Fibroblast of villous mesenchyme (primary cell): ENCODE data around the gene RPS2. TPM values are rescaled to one million over a fixed set of nuclear protein-coding genes. Genes with fewer than 3 reads are reported as not detected.
"Not testable (repeated sequence)": the region's sequence is repeated elsewhere in the genome, so short reads cannot be mapped to it uniquely, and the experiment has no call there.

Experiments used
- DNase-seq: peaks from one replicate; pipeline ENCODE4 v3.0.0-alpha.2; 2010; ENCODE audit warnings: low read depth
- H3K4me3 ChIP-seq: 2 replicates; pipeline ENCODE4 v1.5.1; 2011; ENCODE audit warnings: low read depth, mild to moderate bottlenecking, low read length
- total RNA-seq: library from RNA; depleted of rRNA; stranded (reverse); fragments of >200 nt; gene quantifications from 2 replicates; pipeline ENCODE4 v1.2.3, GENCODE V29; 2012
- TF ChIP-seq, protein P1 (sequence below): IDR thresholded peaks from 2 replicates; pipeline ENCODE4 v1.5.1; 2012; ENCODE audit warnings: low read depth, mild to moderate bottlenecking, low read length; ENCODE audit not compliant: insufficient read depth

The RPS2 gene
- total RNA-seq, 1 donor: 1,294 TPM

DNA sequence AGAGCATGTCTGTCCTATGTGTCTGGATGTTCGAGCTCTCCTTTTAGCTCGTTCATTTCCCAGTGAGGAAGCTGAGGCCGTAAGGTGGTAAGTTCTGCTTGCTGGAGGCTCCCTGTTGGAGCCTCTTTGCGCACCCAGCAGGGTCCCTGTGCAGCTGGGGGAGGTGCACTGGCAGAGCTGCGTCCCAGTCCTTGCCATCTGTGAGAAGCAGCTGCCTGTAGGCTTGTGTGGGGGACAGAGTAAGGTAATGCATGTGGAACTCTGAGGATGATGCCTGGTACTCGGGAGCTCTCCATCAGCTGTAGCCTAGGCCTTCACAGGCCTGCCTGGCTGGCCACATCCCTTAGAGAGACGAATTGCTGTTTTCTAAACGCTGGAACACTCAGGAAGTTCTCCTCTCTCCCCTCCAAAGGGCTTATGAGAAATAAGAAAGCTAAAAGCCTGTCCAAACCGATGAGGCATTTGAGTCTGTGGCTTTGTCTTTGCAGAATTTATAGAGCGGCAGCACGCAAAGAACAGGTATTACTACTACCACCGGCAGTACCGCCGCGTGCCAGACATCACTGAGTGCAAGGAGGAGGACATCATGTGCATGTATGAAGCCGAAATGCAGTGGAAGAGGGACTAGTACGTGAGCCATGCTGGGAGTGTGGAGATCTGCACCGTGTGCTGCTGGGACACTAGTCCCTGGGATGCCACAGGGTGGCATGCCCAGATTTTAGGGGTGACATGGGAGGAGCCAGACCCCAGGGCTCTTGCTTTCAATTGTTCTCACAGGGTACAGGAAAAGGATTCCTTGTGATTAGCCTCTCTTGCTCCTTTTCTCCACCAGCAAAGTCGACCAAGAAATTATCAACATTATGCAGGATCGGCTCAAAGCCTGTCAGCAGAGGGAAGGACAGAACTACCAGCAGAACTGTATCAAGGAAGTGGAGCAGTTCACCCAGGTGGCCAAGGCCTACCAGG lies 3.7 kb downstream of the RPS2 start:
- H3K4me3 ChIP-seq: peak overlapping the region; percentile 90
- TF ChIP-seq, protein P1, sequence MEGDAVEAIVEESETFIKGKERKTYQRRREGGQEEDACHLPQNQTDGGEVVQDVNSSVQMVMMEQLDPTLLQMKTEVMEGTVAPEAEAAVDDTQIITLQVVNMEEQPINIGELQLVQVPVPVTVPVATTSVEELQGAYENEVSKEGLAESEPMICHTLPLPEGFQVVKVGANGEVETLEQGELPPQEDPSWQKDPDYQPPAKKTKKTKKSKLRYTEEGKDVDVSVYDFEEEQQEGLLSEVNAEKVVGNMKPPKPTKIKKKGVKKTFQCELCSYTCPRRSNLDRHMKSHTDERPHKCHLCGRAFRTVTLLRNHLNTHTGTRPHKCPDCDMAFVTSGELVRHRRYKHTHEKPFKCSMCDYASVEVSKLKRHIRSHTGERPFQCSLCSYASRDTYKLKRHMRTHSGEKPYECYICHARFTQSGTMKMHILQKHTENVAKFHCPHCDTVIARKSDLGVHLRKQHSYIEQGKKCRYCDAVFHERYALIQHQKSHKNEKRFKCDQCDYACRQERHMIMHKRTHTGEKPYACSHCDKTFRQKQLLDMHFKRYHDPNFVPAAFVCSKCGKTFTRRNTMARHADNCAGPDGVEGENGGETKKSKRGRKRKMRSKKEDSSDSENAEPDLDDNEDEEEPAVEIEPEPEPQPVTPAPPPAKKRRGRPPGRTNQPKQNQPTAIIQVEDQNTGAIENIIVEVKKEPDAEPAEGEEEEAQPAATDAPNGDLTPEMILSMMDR: no peak
- DNase-seq: no peak

DNA sequence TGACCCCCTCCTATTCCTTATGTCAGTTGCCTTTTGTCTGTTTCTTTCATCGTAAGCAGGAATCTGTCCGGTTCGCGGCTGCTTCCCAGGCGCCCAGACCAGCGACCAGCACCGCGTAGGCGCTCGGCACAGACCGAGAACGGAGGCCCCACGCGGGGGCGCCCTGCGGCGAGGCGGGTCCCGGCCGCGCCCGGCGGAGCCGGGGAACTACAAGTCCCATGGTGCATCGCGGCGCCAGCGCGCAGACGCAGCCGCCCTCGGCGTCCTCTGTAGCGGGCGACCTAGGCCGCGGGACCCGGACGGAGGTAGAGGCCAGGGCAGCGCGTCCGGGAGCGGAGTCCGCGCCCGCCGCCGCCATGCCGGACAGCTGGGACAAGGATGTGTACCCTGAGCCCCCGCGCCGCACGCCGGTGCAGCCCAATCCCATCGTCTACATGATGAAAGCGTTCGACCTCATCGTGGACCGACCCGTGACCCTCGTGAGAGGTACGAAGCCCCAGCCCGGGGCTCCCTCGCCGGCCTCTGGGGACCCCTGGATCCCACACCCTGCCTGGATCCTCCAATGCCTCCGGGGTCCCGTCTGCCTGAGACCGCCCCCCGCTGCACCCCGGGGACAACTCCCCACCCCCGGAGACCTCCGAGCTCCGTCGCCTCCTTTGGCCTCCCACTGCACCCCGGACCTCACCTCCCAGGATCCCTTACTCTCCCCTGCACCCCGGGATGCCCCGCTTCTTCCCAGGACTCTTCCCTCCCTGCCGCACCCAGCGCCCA lies 5.2 kb downstream of the RPS2 start, which contains the start of gene NDUFB10:
NDUFB10 (plus strand) TSS at position 270 of the 771 bp plus-strand sequence; CDS start at position 357, 87 bp downstream.
- TF ChIP-seq, protein P1: peak; percentile 57
- peak; percentile 92 for DNase-seq
- H3K4me3 ChIP-seq: peak within 1 kb of the TSS; percentile 90

DNA sequence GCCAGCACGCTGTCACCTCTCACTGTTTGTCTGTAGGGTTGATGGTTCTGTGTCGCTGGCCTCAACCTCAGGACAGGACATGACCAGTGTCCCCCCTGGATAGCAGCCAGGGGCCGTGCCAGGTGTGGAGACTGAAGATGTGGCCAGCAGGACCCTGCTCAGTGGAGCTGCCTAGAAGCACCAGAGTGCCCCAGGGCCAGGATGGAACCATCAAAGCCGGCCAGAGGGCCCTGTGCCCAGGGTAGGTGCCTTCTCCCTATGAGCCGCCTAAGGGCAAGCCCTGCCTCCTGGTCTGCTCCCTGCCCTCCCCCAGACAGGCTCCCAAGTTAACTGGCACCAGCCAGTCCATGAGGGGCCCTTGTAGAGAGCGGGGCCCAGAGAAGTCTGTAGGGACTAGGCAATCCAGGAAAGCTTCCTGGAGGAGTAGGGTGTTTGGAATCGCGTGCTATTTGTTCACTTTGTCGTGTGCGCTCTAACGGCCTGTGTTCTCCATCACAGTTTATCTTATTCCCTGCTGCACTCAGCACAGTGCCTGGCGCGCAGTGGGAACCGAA lies 5.8 kb downstream of the RPS2 start:
- DNase-seq: no peak

DNA sequence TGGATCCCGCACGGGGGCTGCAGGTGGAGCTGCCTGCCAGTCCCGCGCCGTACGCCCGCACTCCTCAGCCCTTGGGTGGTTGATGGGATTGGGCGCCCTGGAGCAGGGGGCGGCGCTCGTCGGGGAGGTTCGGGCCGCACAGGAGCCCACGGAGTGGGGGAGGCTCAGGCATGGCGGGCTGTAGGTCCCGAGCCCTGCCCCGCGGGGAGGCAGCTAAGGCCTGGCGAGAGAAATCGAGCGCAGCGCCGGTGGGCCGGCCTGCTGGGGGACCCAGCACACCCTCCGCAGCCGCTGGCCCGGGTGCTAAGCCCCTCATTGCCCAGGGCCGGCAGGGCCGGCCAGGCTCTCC lies 6.5 kb downstream of the RPS2 start:
- DNase-seq, H3K4me3 ChIP-seq: not testable (repeated sequence)

More for the DNA sequence above, 5.8 kb downstream of the RPS2 start:
- TF ChIP-seq, protein P1: no peak
- H3K4me3 ChIP-seq: peak overlapping the region; percentile 0

DNA sequence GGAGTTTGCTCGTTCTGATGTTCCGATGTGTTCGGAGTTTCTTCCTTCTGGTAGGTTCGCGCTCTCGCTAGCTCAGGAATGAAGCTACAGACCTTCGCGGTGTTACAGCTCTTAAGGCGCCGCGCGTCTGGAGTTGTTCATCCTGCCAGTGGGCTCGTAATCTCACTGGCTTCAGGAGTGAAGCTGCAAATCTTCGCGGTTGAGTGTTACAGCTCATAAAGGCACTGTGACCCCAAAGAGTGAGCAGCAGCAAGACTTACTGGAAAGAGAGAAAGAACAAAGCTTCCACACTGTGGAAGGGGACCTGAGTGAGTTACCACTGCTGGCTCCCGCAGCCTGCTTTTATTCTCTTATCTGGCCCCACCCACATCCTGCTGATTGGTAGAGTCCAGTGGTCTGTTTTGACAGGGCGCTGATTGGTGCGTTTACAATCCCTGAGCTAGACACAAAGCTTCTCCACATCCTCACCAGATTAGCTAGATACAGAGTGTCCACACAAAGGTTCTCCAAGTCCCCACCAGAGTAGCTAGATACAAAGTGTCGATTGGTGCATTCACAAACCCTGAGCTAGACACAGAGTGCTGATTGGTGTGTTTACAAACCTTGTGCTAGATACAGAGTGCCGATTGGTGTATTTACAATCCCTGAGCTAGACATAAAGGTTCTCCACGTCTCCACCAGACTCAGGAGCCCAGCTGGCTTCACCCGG lies 7.0 kb downstream of the RPS2 start:
- H3K4me3 ChIP-seq, DNase-seq: not testable (repeated sequence)

DNA sequence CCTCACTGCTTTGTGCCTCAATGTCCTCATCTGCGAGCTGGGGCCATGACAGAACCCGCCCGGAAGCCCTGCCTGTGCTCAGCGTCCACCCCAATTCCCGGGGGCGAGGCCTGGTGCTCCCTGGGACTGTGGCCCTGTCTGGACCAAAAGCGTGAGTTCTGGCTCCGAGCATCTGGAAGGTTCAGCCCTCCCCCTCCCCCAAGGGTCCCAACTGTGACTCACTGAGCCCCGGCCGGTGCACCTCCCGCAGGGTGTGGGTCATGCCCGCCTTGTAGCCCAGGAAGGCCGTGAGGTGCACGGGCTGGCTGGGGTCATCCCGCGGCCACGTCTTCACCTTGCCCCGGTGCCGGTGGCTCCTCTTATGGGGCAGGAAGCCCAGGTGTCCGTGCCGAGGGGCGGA lies 10.9 kb downstream of the RPS2 start:
- DNase-seq: no peak
- TF ChIP-seq, protein P1: no peak

DNA sequence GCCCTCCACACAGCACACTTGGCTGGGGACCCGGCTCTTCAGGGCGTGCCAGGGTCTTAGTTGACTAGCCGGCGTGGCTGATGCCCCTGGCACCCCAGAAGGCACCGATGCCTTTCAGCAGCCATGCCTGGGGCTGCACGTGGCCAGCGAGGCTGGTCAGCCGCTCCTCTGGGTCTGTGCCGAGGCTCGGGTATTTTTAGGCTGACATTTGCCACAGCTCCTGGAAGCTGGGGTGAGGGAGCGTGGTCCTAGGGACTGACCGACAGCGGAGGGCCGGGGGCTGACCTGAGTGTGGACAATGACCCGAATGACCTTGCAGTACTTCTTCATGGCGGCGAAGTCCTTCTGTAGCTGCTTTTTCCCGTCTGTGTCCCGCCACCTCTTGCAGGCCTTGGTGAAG lies 14.1 kb downstream of the RPS2 start:
- no peak for DNase-seq
- TF ChIP-seq, protein P1: no peak
- no peak overlapping the region for H3K4me3 ChIP-seq

More for the DNA sequence above, 10.9 kb downstream of the RPS2 start:
- H3K4me3 ChIP-seq: no peak overlapping the region
